ENCODE data around the gene CHM. TPM values are rescaled to one million over a fixed set of nuclear protein-coding genes. Genes with fewer than 3 reads are reported as not detected.

CHM gene
- total RNA-seq, 1 donor from 2014 or later: 33.3 TPM

DNA sequence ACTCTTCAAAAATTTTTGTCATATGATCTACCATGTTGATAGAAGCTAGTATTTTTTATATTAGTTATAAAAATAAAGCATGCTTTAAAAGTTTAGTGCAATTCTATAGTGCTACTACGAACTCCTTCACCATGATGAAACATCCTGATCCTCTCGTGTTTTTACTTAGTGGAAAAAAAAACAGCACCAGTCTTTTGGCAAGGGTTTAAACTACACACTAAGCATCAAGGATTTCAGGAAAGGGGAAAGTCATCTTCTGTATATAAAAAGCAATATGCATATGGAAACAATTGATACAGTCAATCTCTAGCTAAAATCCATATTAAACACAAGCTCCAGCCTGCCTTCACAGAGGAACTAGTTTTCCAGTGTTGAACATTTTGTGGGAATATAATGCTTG, 18.7 kb downstream of the CHM start:
- no peak overlapping the region for H3K27ac ChIP-seq (ENCODE audit: low read depth, low read length)

GRCh38 chrX:86023811-86024210, 23.5 kb downstream of the CHM start:
- Histone ChIP-seq H3K9ac (ENCODE audit: low read length) (no peak overlapping the region), H3K27me3 (ENCODE audit: insufficient read depth, low read length) (no peaks in the 10 kb centered on the region), H3K36me3 (ENCODE audit: insufficient read depth, low read length) (no peaks in the 10 kb centered on the region), H3K4me1 (ENCODE audit: insufficient read depth, low read length) (no peaks in the 10 kb centered on the region), H3K79me2 (ENCODE audit: insufficient read depth, low read length) (peaks cover 5% of the 10 kb centered on the region), H2AFZ (ENCODE audit: low read depth, low read length) (no peak overlapping the region), H3K9me3 (ENCODE audit: insufficient read depth, low read depth, low read length) (no peaks in the 10 kb centered on the region), H3K4me2 (ENCODE audit: low read length) (no peak overlapping the region), H3K27ac (ENCODE audit: low read depth, low read length) (no peak overlapping the region), H4K20me1 (ENCODE audit: insufficient read depth, low read length) (peaks cover 20% of the 10 kb centered on the region), H3K4me3 (ENCODE audit: insufficient read depth, low read depth, low read length) (no peak overlapping the region)
- H3K36me3 Mint-ChIP-seq (ENCODE audit: low read depth, unreplicated experiment): no peaks in the 10 kb centered on the region
- peaks cover 2% of the 10 kb centered on the region for H3K4me1 Mint-ChIP-seq (ENCODE audit: low read depth, unreplicated experiment)
- no peak overlapping the region for H3K27ac Mint-ChIP-seq (ENCODE audit: unreplicated experiment)
- no peaks in the 10 kb centered on the region for H3K27me3 Mint-ChIP-seq (ENCODE audit: low read depth, unreplicated experiment)
- FAIRE-seq: no peak
- H3K9me3 Mint-ChIP-seq (ENCODE audit: unreplicated experiment): no peaks in the 10 kb centered on the region
- DNase-seq (ENCODE audit: low read depth): no peak
- H3K4me3 Mint-ChIP-seq (ENCODE audit: unreplicated experiment): no peak overlapping the region
- TF ChIP-seq EZH2 (IDR thresholded peaks at IDR 0.05; ENCODE audit: insufficient read depth, low read length): no peak
- TF ChIP-seq, protein P1, sequence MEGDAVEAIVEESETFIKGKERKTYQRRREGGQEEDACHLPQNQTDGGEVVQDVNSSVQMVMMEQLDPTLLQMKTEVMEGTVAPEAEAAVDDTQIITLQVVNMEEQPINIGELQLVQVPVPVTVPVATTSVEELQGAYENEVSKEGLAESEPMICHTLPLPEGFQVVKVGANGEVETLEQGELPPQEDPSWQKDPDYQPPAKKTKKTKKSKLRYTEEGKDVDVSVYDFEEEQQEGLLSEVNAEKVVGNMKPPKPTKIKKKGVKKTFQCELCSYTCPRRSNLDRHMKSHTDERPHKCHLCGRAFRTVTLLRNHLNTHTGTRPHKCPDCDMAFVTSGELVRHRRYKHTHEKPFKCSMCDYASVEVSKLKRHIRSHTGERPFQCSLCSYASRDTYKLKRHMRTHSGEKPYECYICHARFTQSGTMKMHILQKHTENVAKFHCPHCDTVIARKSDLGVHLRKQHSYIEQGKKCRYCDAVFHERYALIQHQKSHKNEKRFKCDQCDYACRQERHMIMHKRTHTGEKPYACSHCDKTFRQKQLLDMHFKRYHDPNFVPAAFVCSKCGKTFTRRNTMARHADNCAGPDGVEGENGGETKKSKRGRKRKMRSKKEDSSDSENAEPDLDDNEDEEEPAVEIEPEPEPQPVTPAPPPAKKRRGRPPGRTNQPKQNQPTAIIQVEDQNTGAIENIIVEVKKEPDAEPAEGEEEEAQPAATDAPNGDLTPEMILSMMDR (IDR thresholded peaks at IDR 0.05; ENCODE audit: insufficient read depth, low read depth, low read length): no peak

More for the DNA sequence above, 18.7 kb downstream of the CHM start:
- Histone ChIP-seq H3K36me3 (ENCODE audit: insufficient read depth, low read length) (no peaks in the 10 kb centered on the region), H3K4me2 (ENCODE audit: low read length) (no peak overlapping the region), H3K9ac (ENCODE audit: low read length) (no peak overlapping the region), H3K9me3 (ENCODE audit: insufficient read depth, low read depth, low read length) (no peaks in the 10 kb centered on the region), H2AFZ (ENCODE audit: low read depth, low read length) (no peak overlapping the region), H3K4me3 (ENCODE audit: insufficient read depth, low read depth, low read length) (no peak overlapping the region), H3K4me1 (ENCODE audit: insufficient read depth, low read length) (no peaks in the 10 kb centered on the region), H3K79me2 (ENCODE audit: insufficient read depth, low read length) (peaks cover 37% of the 10 kb centered on the region), H4K20me1 (ENCODE audit: insufficient read depth, low read length) (peaks cover 14% of the 10 kb centered on the region), H3K27me3 (ENCODE audit: insufficient read depth, low read length) (no peaks in the 10 kb centered on the region)
- no peak for TF ChIP-seq EZH2 (IDR thresholded peaks at IDR 0.05; ENCODE audit: insufficient read depth, low read length)
- TF ChIP-seq, protein P1 (IDR thresholded peaks at IDR 0.05; ENCODE audit: insufficient read depth, low read depth, low read length): no peak
- Mint-ChIP-seq H3K36me3 (ENCODE audit: low read depth, unreplicated experiment) (no peaks in the 10 kb centered on the region), H3K4me1 (ENCODE audit: low read depth, unreplicated experiment) (no peaks in the 10 kb centered on the region), H3K27me3 (ENCODE audit: low read depth, unreplicated experiment) (no peaks in the 10 kb centered on the region), H3K4me3 (ENCODE audit: unreplicated experiment) (no peak overlapping the region), H3K27ac (ENCODE audit: unreplicated experiment) (no peak overlapping the region), H3K9me3 (ENCODE audit: unreplicated experiment) (no peaks in the 10 kb centered on the region)
- FAIRE-seq (peak; percentile 66), DNase-seq (ENCODE audit: low read depth) (no peak)

DNA sequence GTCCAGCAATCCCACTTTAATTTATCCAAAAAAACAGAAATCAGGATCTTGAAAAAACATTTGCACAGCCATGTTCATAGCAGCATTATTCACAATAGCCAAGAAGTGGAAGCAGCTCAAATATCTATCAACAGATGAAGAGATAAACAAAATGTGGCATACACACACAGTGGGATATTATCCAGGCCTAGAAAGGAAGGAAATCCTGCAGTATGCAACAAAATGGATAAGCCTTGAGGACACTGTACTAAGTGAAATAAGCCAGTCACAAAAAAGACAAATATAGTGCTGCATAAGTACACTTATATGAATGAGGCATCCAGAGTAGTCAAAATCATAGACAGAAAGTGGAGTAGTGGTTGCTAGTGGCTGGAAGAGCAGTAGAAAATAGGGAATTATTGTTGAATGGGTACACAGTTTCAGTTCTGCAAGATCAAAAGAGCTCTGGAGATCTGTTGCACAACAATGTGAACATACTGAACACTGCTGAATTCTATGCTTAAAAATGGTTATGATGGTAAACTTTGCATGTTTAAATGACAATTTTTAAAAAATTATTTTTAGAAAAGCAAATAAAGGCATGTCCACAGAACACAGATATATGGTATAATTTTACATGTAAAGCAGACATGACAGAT, 25.6 kb downstream of the CHM start:
- Histone ChIP-seq H3K9me3 (ENCODE audit: insufficient read depth, low read depth, low read length) (no peaks in the 10 kb centered on the region), H3K9ac (ENCODE audit: low read length) (no peak overlapping the region), H2AFZ (ENCODE audit: low read depth, low read length) (no peak overlapping the region), H3K4me3 (ENCODE audit: insufficient read depth, low read depth, low read length) (no peak overlapping the region), H3K36me3 (ENCODE audit: insufficient read depth, low read length) (no peaks in the 10 kb centered on the region), H3K27ac (ENCODE audit: low read depth, low read length) (no peak overlapping the region), H3K79me2 (ENCODE audit: insufficient read depth, low read length) (peaks cover 3% of the 10 kb centered on the region), H3K4me2 (ENCODE audit: low read length) (no peak overlapping the region), H3K27me3 (ENCODE audit: insufficient read depth, low read length) (no peaks in the 10 kb centered on the region), H4K20me1 (ENCODE audit: insufficient read depth, low read length) (peaks cover 18% of the 10 kb centered on the region), H3K4me1 (ENCODE audit: insufficient read depth, low read length) (no peaks in the 10 kb centered on the region)
- Mint-ChIP-seq H3K4me1 (ENCODE audit: low read depth, unreplicated experiment) (peaks cover 2% of the 10 kb centered on the region), H3K36me3 (ENCODE audit: low read depth, unreplicated experiment) (no peaks in the 10 kb centered on the region), H3K27me3 (ENCODE audit: low read depth, unreplicated experiment) (no peaks in the 10 kb centered on the region), H3K9me3 (ENCODE audit: unreplicated experiment) (no peaks in the 10 kb centered on the region), H3K27ac (ENCODE audit: unreplicated experiment) (no peak overlapping the region), H3K4me3 (ENCODE audit: unreplicated experiment) (no peak overlapping the region)
- TF ChIP-seq EZH2 (IDR thresholded peaks at IDR 0.05; ENCODE audit: insufficient read depth, low read length): no peak
- TF ChIP-seq, protein P1 (IDR thresholded peaks at IDR 0.05; ENCODE audit: insufficient read depth, low read depth, low read length): no peak
- DNase-seq (ENCODE audit: low read depth): no peak
- FAIRE-seq: peak; percentile 95
